Measurements from ENCODE around the gene OTUD7B. TPM values are rescaled to one million over a fixed set of nuclear protein-coding genes. Genes with fewer than 3 reads are reported as not detected.

The OTUD7B gene
- total and polyA plus RNA-seq, 2 of the 8 experiments (the other 6 are each of a cell fraction or from before 2014, with no cell fraction given): 4.2 to 21.5 TPM

DNA sequence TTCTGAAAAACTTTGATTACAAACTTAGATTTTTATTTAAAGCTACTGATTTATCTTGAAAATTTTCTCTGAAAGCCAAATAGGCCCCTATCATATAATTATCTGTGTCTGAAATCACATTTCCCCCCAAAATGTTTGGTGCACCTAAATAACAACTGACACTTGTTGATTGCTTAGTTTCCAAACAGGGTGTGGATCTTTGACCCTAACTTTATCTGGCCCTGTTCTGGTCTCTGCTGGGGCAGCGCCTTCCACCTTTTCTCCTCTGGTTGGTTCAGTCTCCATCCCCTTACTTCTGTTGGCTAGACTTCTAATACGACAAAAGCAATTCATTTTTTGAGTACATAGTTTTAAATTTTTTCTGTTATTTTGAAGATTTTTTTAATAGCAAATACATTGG is 10.2 kb upstream of the OTUD7B start (continued):
- TF ChIP-seq, protein P1, sequence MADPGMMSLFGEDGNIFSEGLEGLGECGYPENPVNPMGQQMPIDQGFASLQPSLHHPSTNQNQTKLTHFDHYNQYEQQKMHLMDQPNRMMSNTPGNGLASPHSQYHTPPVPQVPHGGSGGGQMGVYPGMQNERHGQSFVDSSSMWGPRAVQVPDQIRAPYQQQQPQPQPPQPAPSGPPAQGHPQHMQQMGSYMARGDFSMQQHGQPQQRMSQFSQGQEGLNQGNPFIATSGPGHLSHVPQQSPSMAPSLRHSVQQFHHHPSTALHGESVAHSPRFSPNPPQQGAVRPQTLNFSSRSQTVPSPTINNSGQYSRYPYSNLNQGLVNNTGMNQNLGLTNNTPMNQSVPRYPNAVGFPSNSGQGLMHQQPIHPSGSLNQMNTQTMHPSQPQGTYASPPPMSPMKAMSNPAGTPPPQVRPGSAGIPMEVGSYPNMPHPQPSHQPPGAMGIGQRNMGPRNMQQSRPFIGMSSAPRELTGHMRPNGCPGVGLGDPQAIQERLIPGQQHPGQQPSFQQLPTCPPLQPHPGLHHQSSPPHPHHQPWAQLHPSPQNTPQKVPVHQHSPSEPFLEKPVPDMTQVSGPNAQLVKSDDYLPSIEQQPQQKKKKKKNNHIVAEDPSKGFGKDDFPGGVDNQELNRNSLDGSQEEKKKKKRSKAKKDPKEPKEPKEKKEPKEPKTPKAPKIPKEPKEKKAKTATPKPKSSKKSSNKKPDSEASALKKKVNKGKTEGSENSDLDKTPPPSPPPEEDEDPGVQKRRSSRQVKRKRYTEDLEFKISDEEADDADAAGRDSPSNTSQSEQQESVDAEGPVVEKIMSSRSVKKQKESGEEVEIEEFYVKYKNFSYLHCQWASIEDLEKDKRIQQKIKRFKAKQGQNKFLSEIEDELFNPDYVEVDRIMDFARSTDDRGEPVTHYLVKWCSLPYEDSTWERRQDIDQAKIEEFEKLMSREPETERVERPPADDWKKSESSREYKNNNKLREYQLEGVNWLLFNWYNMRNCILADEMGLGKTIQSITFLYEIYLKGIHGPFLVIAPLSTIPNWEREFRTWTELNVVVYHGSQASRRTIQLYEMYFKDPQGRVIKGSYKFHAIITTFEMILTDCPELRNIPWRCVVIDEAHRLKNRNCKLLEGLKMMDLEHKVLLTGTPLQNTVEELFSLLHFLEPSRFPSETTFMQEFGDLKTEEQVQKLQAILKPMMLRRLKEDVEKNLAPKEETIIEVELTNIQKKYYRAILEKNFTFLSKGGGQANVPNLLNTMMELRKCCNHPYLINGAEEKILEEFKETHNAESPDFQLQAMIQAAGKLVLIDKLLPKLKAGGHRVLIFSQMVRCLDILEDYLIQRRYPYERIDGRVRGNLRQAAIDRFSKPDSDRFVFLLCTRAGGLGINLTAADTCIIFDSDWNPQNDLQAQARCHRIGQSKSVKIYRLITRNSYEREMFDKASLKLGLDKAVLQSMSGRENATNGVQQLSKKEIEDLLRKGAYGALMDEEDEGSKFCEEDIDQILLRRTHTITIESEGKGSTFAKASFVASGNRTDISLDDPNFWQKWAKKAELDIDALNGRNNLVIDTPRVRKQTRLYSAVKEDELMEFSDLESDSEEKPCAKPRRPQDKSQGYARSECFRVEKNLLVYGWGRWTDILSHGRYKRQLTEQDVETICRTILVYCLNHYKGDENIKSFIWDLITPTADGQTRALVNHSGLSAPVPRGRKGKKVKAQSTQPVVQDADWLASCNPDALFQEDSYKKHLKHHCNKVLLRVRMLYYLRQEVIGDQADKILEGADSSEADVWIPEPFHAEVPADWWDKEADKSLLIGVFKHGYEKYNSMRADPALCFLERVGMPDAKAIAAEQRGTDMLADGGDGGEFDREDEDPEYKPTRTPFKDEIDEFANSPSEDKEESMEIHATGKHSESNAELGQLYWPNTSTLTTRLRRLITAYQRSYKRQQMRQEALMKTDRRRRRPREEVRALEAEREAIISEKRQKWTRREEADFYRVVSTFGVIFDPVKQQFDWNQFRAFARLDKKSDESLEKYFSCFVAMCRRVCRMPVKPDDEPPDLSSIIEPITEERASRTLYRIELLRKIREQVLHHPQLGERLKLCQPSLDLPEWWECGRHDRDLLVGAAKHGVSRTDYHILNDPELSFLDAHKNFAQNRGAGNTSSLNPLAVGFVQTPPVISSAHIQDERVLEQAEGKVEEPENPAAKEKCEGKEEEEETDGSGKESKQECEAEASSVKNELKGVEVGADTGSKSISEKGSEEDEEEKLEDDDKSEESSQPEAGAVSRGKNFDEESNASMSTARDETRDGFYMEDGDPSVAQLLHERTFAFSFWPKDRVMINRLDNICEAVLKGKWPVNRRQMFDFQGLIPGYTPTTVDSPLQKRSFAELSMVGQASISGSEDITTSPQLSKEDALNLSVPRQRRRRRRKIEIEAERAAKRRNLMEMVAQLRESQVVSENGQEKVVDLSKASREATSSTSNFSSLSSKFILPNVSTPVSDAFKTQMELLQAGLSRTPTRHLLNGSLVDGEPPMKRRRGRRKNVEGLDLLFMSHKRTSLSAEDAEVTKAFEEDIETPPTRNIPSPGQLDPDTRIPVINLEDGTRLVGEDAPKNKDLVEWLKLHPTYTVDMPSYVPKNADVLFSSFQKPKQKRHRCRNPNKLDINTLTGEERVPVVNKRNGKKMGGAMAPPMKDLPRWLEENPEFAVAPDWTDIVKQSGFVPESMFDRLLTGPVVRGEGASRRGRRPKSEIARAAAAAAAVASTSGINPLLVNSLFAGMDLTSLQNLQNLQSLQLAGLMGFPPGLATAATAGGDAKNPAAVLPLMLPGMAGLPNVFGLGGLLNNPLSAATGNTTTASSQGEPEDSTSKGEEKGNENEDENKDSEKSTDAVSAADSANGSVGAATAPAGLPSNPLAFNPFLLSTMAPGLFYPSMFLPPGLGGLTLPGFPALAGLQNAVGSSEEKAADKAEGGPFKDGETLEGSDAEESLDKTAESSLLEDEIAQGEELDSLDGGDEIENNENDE (IDR thresholded peaks at IDR 0.05; ENCODE audit: insufficient replicate concordance, low read length): no peak
- TF ChIP-seq EZH2 (IDR thresholded peaks at IDR 0.05; ENCODE audit: low read depth, low read length, severe bottlenecking): no peak
- TF ChIP-seq, protein P2, sequence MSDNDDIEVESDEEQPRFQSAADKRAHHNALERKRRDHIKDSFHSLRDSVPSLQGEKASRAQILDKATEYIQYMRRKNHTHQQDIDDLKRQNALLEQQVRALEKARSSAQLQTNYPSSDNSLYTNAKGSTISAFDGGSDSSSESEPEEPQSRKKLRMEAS (IDR thresholded peaks at IDR 0.05): no peak
- TF ChIP-seq GABPA (IDR thresholded peaks at IDR 0.05; ENCODE audit: borderline replicate concordance, insufficient read depth, low read length): no peak
- no peak for TF ChIP-seq SP2 (IDR thresholded peaks at IDR 0.05; ENCODE audit: low read length)
- no peak for TF ChIP-seq CBX8 (IDR thresholded peaks at IDR 0.05; ENCODE audit: borderline replicate concordance, low read depth, low read length)
- TF ChIP-seq BRCA1 (IDR thresholded peaks at IDR 0.05; ENCODE audit: low read depth, low read length): no peak
- no peak for TF ChIP-seq FOSL1 (IDR thresholded peaks at IDR 0.05; ENCODE audit: insufficient read depth, low read depth, low read length)
- no peak for TF ChIP-seq SUZ12 (IDR thresholded peaks at IDR 0.05; ENCODE audit: low read length)
- no peak for TF ChIP-seq ZNF274 (IDR thresholded peaks at IDR 0.05; ENCODE audit: borderline replicate concordance, extremely low read depth, low read length)
- TF ChIP-seq KDM5A (IDR thresholded peaks at IDR 0.05; ENCODE audit: low read length): no peak

Data from H1 (cell line).